Measurements from ENCODE around the gene GRID2. TPM values are rescaled to one million over a fixed set of nuclear protein-coding genes. Genes with fewer than 3 reads are reported as not detected.

GRID2 gene
- total RNA-seq, 2 donors from 2014 or later: 0.28 TPM; not detected in 1

GRCh38 chr4:93147524-93148212 lies 843.9 kb downstream of the GRID2 start:
- no peaks in the 10 kb centered on the region for H3K36me3 ChIP-seq
- H3K27ac ChIP-seq: no peak overlapping the region
- H3K27me3 ChIP-seq (replicated peaks; ENCODE audit: insufficient read depth): no peaks in the 10 kb centered on the region
- DNase-seq (ENCODE audit: low spot score) (no peak), ATAC-seq (ENCODE audit: insufficient number of reproducible peaks, low FRiP score, low read depth) (no peak)
- no peaks in the 10 kb centered on the region for H3K9me3 ChIP-seq
- no peak for TF ChIP-seq CTCF (IDR thresholded peaks at IDR 0.05)
- H3K4me1 ChIP-seq (ENCODE audit: control insufficient read depth in 1 of 2, low read depth in 2 of 2): no peaks in the 10 kb centered on the region
- H3K4me3 ChIP-seq: no peak overlapping the region

GRCh38 chr4:93152491-93152890 lies 848.7 kb downstream of the GRID2 start:
- Histone ChIP-seq H3K4me3 (no peak overlapping the region), H3K36me3 (no peaks in the 10 kb centered on the region), H3K9me3 (no peaks in the 10 kb centered on the region), H3K27ac (no peak overlapping the region), H3K4me1 (ENCODE audit: control insufficient read depth in 1 of 2, low read depth in 2 of 2) (no peaks in the 10 kb centered on the region), H3K27me3 (replicated peaks; ENCODE audit: insufficient read depth) (no peaks in the 10 kb centered on the region)
- no peak for TF ChIP-seq CTCF (IDR thresholded peaks at IDR 0.05)
- no peak for ATAC-seq (ENCODE audit: insufficient number of reproducible peaks, low FRiP score, low read depth)
- no peak for DNase-seq (ENCODE audit: low spot score)

GRCh38 chr4:93157986-93158385 lies 854.2 kb downstream of the GRID2 start:
- H3K4me1 ChIP-seq (ENCODE audit: control insufficient read depth in 1 of 2, low read depth in 2 of 2): no peaks in the 10 kb centered on the region
- ATAC-seq (ENCODE audit: insufficient number of reproducible peaks, low FRiP score, low read depth) (no peak), DNase-seq (ENCODE audit: low spot score) (no peak)
- no peak overlapping the region for H3K27ac ChIP-seq
- no peaks in the 10 kb centered on the region for H3K27me3 ChIP-seq (replicated peaks; ENCODE audit: insufficient read depth)
- H3K36me3 ChIP-seq: no peaks in the 10 kb centered on the region
- no peak for TF ChIP-seq CTCF (IDR thresholded peaks at IDR 0.05)
- no peaks in the 10 kb centered on the region for H3K9me3 ChIP-seq
- no peak overlapping the region for H3K4me3 ChIP-seq

- Histone ChIP-seq H3K27me3 (replicated peaks; ENCODE audit: insufficient read depth) (no peaks in the 10 kb centered on the region), H3K4me3 (no peak overlapping the region), H3K4me1 (ENCODE audit: control insufficient read depth in 1 of 2, low read depth in 2 of 2) (no peaks in the 10 kb centered on the region), H3K27ac (no peak overlapping the region), H3K9me3 (no peaks in the 10 kb centered on the region), H3K36me3 (no peaks in the 10 kb centered on the region)
- ATAC-seq (ENCODE audit: insufficient number of reproducible peaks, low FRiP score, low read depth): no peak
- TF ChIP-seq CTCF (IDR thresholded peaks at IDR 0.05): no peak
- no peak for DNase-seq (ENCODE audit: low spot score)
These were observed 864.3 kb downstream of the GRID2 start for GRCh38 chr4:93168053-93168452.

GRCh38 chr4:93169966-93170365 lies 866.2 kb downstream of the GRID2 start:
- H3K36me3 ChIP-seq: no peaks in the 10 kb centered on the region
- H3K4me1 ChIP-seq (ENCODE audit: control insufficient read depth in 1 of 2, low read depth in 2 of 2): peaks cover 0 to 6% of the 10 kb centered on the region in 2 donors
- no peaks in the 10 kb centered on the region for H3K27me3 ChIP-seq (replicated peaks; ENCODE audit: insufficient read depth)
- ATAC-seq (ENCODE audit: insufficient number of reproducible peaks, low FRiP score, low read depth): no peak
- H3K4me3 ChIP-seq: no peak overlapping the region
- no peaks in the 10 kb centered on the region for H3K9me3 ChIP-seq
- H3K27ac ChIP-seq: no peak overlapping the region
- no peak for DNase-seq (ENCODE audit: low spot score)
- no peak for TF ChIP-seq CTCF (IDR thresholded peaks at IDR 0.05)

All from thoracic aorta (tissue), 2 donors.